HG02852 (cell line): Measurements from ENCODE around the gene SH3TC1.

Source experiments
- ATAC-seq: cut with Tn5 transposase; IDR thresholded peaks from one replicate; pipeline ENCODE4 v1.9.1; 2021; ENCODE audit warnings: mild to moderate bottlenecking, moderate library complexity; ENCODE audit not compliant: unreplicated experiment

The SH3TC1 gene

GRCh38 chr4:8285976-8286718 is 87.1 kb downstream of the SH3TC1 start:
- no peak for ATAC-seq

DNA sequence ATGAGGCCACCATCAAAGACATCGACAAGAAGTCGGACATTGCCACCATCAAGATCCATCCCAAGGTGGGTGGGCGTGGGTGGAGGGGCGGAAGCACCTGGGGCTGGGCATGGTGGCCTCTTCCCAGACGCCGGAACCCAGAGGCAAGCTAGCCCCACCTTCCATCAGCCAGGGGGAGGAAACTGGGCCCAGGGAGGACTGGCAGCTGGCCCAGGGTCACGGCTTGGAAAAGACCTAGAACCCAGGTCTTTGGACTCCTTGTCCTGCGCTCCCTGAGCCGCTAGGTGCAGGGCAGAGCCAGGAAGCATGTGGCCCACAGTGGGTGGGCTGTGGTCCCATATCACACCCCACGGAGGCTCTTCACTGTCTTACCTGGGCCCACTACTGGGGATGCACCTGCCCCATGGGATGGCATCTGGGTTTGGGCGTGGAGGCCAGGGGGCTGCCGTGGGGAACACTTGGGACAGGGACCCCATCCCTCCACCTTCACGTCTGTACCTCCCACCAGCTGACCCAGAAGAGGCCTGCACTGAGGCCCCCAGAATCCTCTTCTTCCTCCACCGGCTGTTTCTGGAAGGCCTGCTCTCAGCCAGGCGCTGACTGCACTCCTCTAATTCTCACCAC is 87.7 kb downstream of the SH3TC1 start:
- ATAC-seq, result no peak

- ATAC-seq, result no peak
Observed at GRCh38 chr4:8287343-8288280, 88.5 kb downstream of the SH3TC1 start.

DNA sequence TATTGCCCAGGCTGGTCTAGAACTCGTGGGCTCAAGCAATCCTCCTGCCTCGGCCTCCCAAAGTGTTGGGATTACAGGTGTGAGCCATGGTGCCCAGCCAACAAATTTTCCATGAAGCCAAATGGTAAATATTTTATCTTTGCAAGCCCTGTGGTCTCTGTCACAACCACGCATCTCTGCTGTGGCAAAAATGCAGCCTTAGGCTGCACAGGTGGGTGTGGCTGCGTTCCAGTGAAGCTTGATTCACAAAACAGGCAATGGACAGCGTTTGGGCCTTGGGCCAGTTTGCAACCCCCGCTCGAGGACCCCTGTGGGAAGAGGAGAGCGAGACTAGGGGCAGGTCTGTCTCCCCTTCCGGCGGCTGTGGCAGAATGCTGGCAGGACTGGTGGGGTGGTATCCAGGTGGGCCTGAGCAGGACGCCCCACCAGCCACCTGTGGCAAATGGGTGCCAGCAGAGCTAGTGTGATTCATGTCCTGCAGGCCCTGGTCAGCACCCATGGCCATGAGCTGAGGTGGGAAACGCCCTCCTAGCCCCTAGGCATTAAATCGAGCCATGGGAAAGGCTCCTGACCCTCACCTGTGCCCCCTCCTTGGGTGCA is 90.2 kb downstream of the SH3TC1 start:
- ATAC-seq, result no peak

DNA sequence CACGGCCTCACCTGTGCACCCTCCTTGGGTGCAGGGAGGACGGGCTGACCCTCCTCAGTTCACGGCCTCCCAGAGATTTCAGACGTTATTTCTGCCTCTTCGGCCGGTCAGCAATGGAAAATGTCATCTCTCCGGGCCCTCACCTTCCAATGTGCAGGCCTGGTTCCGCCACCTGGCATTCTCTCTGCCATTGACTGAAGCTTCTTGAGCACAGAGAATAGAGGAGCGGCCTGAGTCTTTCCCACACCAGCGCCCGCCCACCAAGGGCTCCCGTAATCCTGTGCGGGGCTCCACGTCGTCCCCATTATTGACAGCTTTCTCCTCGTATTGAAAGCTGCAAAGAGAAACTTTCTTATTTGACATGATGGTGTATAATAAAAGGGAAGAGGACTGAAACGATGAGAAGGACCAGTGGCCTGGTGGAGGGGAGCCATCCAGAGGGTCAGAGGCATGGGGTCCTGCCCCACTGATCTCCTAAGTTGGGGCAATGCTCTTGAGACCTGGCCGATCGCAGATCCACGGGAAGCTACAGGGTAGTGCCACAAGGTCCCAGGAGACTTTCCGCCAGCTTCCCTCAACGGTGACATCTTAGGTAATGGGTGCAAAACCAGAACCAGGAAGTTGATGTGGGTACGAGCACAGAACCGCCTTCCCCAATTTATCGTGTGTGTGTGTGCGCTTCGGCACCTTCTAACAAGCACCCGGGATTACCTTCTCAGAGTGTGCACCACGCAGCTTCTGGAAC is 91.0 kb downstream of the SH3TC1 start:
- ATAC-seq, result no peak

DNA sequence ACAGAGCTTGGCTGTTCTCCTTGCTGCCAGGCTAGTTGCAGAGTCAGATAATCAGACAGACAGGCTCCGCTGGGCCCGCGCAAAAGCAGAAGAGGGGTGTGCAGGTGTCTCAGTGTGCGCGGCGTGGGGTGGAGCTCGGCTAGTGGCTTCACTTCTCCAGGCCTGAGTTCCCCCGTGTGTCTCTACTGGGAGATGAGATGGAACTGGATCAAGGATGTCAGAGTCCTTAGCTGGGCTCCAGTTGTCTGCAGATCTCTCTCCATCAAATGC is 91.5 kb downstream of the SH3TC1 start:
- no peak for ATAC-seq
